RCC 7860 (cell line): ENCODE results near the gene TSFM.

Experiments
- DNase-seq: peaks from one replicate; pipeline ENCODE4 v3.0.0-alpha.2; 2015; ENCODE audit warnings: low spot score
- FAIRE-seq: peaks from 2 replicates; lab custom pipeline; 2012; peaks lifted over from hg19 to GRCh38; lab: Jason Lieb, UNC

Gene TSFM

GRCh38 chr12:57745485-57745881 is 37.1 kb upstream of the TSFM start:
- FAIRE-seq (no peak), DNase-seq (no peak)

- no peak for FAIRE-seq
- DNase-seq, result no peak
These were observed 36.6 kb upstream of the TSFM start for GRCh38 chr12:57746025-57746424.

GRCh38 chr12:57749061-57749460 is 33.5 kb upstream of the TSFM start:
- FAIRE-seq, result no peak

GRCh38 chr12:57750561-57751431 is 31.8 kb upstream of the TSFM start:
- DNase-seq, result no peak
- FAIRE-seq, result no peak

More at GRCh38 chr12:57749061-57749460, 33.5 kb upstream of the TSFM start:
- DNase-seq, result no peak

GRCh38 chr12:57751432-57751787 is 31.2 kb upstream of the TSFM start:
- DNase-seq (no peak), FAIRE-seq (no peak)

- DNase-seq (peak; percentile 97), FAIRE-seq (peak; percentile 80)
These were observed 30.6 kb upstream of the TSFM start, which contains the start of gene CDK4 for GRCh38 chr12:57751788-57752667. CDK4 (minus strand) TSS chr12:57752310; CDS start chr12:57751717, 593 bp downstream.

- FAIRE-seq (no peak), DNase-seq (no peak)
These were observed 30.0 kb upstream of the TSFM start for GRCh38 chr12:57752668-57753000.

- DNase-seq (no peak), FAIRE-seq (no peak)
These were observed 28.7 kb upstream of the TSFM start for GRCh38 chr12:57753756-57754337.

GRCh38 chr12:57754411-57755193 is 28.0 kb upstream of the TSFM start, which contains the start of gene MARCHF9:
MARCHF9 (plus strand) TSS chr12:57755103; CDS start chr12:57755529, 426 bp downstream.
- DNase-seq, result no peak
- FAIRE-seq, result no peak

- no peak for FAIRE-seq
- no peak for DNase-seq
These were observed 27.5 kb upstream of the TSFM start for GRCh38 chr12:57755194-57755453.

GRCh38 chr12:57755454-57756372 is 26.9 kb upstream of the TSFM start:
- FAIRE-seq, result no peak
- no peak for DNase-seq

- FAIRE-seq (no peak), DNase-seq (no peak)
These were observed 25.9 kb upstream of the TSFM start for GRCh38 chr12:57756406-57757341.

- FAIRE-seq (no peak), DNase-seq (no peak)
These were observed 24.8 kb upstream of the TSFM start for GRCh38 chr12:57757771-57758170.

- no peak for DNase-seq
- no peak for FAIRE-seq
These were observed 23.8 kb upstream of the TSFM start for GRCh38 chr12:57758552-57759359.

- FAIRE-seq, result no peak
- no peak for DNase-seq
These were observed 23.1 kb upstream of the TSFM start for GRCh38 chr12:57759360-57759980.

- FAIRE-seq (no peak), DNase-seq (no peak)
These were observed 22.1 kb upstream of the TSFM start for GRCh38 chr12:57760347-57760982.

- DNase-seq, result no peak
- FAIRE-seq, result no peak
These were observed 21.1 kb upstream of the TSFM start for GRCh38 chr12:57761391-57761998.
